Measurements from ENCODE around the gene MMP1. TPM values are rescaled to one million over a fixed set of nuclear protein-coding genes. Genes with fewer than 3 reads are reported as not detected.

Gene MMP1
- total RNA-seq, 1 donor from 2014 or later, result 6.5 TPM

DNA sequence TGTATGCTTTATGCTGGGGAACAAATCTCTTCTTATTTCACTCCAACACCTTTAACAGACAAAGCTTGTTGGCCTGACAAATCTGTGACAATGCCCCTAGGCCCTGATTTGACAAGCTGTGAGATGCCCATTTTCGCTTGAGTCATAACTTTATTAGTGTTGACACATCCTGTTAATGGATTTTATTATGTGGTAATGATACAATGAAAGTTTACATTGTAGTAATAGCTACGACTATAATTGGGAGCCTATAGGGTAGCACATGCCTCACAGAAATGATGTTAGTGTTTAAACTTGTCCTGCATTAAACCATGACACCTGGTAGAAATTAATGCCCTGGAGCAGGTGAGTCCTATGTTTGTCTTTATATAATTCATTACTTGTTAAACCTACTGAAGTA is 14.2 kb downstream of the MMP1 start:
- Mint-ChIP-seq H3K4me1 (ENCODE audit: unreplicated experiment) (peaks cover 7% of the 10 kb centered on the region), H3K27me3 (peaks cover 10% of the 10 kb centered on the region), H3K9me3 (no peaks in the 10 kb centered on the region), H3K36me3 (no peaks in the 10 kb centered on the region), H3K4me3 (no peak overlapping the region), H3K27ac (no peak overlapping the region)
- DNase-seq (ENCODE audit: extremely low spot score, unreplicated experiment), result no peak
- TF ChIP-seq, protein P1, sequence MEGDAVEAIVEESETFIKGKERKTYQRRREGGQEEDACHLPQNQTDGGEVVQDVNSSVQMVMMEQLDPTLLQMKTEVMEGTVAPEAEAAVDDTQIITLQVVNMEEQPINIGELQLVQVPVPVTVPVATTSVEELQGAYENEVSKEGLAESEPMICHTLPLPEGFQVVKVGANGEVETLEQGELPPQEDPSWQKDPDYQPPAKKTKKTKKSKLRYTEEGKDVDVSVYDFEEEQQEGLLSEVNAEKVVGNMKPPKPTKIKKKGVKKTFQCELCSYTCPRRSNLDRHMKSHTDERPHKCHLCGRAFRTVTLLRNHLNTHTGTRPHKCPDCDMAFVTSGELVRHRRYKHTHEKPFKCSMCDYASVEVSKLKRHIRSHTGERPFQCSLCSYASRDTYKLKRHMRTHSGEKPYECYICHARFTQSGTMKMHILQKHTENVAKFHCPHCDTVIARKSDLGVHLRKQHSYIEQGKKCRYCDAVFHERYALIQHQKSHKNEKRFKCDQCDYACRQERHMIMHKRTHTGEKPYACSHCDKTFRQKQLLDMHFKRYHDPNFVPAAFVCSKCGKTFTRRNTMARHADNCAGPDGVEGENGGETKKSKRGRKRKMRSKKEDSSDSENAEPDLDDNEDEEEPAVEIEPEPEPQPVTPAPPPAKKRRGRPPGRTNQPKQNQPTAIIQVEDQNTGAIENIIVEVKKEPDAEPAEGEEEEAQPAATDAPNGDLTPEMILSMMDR (conservative IDR thresholded peaks at IDR 0.05), result no peak

DNA sequence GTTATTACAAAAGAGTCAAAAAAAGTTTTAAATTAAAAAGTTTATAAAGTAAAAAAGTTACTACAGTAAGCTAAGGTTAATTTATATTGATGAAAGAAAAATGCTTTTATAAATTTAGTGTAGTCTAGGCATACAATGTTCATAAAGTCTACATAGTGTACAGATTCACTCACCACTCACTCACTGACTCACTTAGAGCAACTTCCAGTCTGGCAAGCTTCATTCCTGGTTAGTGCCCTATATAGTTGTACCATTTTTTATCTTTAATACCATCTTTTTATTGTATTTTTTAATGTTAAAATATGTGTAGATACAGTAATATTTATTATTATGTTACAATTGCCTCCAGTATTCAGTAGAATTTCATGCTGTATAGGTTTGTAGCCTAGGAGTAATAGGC is 14.9 kb downstream of the MMP1 start:
- Mint-ChIP-seq H3K9me3 (no peaks in the 10 kb centered on the region), H3K27me3 (peaks cover 8% of the 10 kb centered on the region), H3K36me3 (no peaks in the 10 kb centered on the region)

DNA sequence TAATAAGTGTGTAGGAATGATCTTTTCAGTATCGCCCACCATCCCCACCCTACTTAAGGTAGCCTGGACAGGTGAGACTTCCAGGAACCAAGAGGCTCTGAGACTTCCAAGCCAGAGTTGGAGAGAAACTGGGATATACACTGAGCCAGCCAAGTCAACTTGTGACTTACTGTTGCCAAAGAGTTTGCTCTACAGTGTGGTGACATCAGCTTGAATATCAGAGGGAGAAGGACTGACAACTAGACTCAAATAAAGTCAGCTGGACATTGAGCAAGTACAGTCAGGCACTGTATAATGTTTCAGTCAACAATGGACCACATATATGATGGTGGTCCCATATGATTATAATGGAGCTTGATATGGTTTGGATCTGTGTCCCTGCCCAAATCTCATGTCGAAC is 16.3 kb downstream of the MMP1 start:
- Mint-ChIP-seq H3K36me3 (no peaks in the 10 kb centered on the region), H3K27me3 (peaks cover 6% of the 10 kb centered on the region), H3K9me3 (no peaks in the 10 kb centered on the region), H3K27ac (no peak overlapping the region), H3K4me1 (ENCODE audit: unreplicated experiment) (peaks cover 7% of the 10 kb centered on the region), H3K4me3 (no peak overlapping the region)
- TF ChIP-seq, protein P1 (conservative IDR thresholded peaks at IDR 0.05), result no peak
- no peak for DNase-seq (ENCODE audit: extremely low spot score, unreplicated experiment)

More for the DNA sequence above, 14.9 kb downstream of the MMP1 start:
- TF ChIP-seq, protein P1 (conservative IDR thresholded peaks at IDR 0.05), result no peak
- peaks cover 7% of the 10 kb centered on the region for H3K4me1 Mint-ChIP-seq (ENCODE audit: unreplicated experiment)
- no peak overlapping the region for H3K4me3 Mint-ChIP-seq
- no peak for DNase-seq (ENCODE audit: extremely low spot score, unreplicated experiment)
- no peak overlapping the region for H3K27ac Mint-ChIP-seq

DNA sequence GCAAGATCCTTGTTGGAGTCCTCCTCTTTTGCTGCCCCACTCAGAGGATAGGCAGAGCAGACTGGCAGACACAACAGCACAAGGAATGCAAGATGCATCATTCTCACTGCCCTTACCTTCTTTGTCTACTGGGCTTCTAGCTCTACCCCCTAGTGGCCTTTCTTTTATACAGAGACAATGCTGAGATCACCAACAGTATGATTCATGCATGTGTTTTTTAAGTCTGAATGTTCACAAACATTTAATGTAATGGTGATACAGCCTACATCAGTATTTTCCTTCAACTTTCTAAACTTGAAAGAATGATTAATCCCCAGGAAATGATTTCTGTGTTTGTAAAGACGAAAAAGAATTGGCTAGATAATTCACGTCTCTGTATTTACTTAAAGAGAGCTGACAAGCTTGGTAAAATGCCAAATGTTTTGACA is 17.5 kb downstream of the MMP1 start, which contains the start of gene MMP10:
Gene MMP10, minus strand, starts transcription at position 138 of the 428 bp plus-strand sequence. Its CDS starts 37 bp downstream, at position 101.
- Mint-ChIP-seq H3K4me1 (ENCODE audit: unreplicated experiment) (peaks cover 7% of the 10 kb centered on the region), H3K9me3 (no peaks in the 10 kb centered on the region), H3K36me3 (no peaks in the 10 kb centered on the region), H3K27ac (no peak within 1 kb of the TSS), H3K27me3 (peaks cover 6% of the 10 kb centered on the region), H3K4me3 (no peak within 1 kb of the TSS)
- no peak for DNase-seq (ENCODE audit: extremely low spot score, unreplicated experiment)
- TF ChIP-seq, protein P1 (conservative IDR thresholded peaks at IDR 0.05), result peak; percentile 68

DNA sequence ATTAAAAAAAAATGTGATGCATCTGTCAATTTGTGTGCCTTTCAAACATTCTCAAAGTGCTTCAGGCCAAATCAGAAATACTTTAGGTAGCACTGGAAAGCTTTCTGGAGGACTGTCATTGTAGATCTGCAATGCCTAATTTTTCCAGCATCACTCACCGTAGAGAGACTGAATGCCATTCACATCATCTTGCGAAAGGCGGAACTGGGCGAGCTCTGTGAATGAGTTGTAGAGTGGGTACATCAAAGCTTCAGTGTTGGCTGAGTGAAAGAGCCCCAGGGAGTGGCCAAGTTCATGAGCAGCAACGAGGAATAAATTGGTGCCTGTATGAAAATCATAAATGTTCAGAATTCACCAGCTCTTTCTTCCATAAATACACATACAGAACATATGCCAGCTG is 21.5 kb downstream of the MMP1 start:
- peaks cover 6% of the 10 kb centered on the region for H3K27me3 Mint-ChIP-seq
- TF ChIP-seq, protein P1 (conservative IDR thresholded peaks at IDR 0.05), result no peak
- H3K9me3 Mint-ChIP-seq, result no peaks in the 10 kb centered on the region
- H3K27ac Mint-ChIP-seq, result no peak overlapping the region
- peaks cover 7% of the 10 kb centered on the region for H3K4me1 Mint-ChIP-seq (ENCODE audit: unreplicated experiment)
- no peak for DNase-seq (ENCODE audit: extremely low spot score, unreplicated experiment)
- H3K36me3 Mint-ChIP-seq, result no peaks in the 10 kb centered on the region
- H3K4me3 Mint-ChIP-seq, result no peak overlapping the region

- Mint-ChIP-seq H3K36me3 (no peaks in the 10 kb centered on the region), H3K9me3 (no peaks in the 10 kb centered on the region), H3K27ac (no peak overlapping the region), H3K27me3 (no peaks in the 10 kb centered on the region), H3K4me3 (no peak overlapping the region), H3K4me1 (ENCODE audit: unreplicated experiment) (no peaks in the 10 kb centered on the region)
- TF ChIP-seq, protein P1 (conservative IDR thresholded peaks at IDR 0.05), result no peak
- no peak for DNase-seq (ENCODE audit: extremely low spot score, unreplicated experiment)
Measured at GRCh38 chr11:102773386-102773785, 24.6 kb downstream of the MMP1 start.
